ENCODE results near the gene VSNL1.
"Not testable (repeated sequence)": the region's sequence is repeated elsewhere in the genome, so short reads cannot be mapped to it uniquely, and the experiment has no call there.

The VSNL1 gene

DNA sequence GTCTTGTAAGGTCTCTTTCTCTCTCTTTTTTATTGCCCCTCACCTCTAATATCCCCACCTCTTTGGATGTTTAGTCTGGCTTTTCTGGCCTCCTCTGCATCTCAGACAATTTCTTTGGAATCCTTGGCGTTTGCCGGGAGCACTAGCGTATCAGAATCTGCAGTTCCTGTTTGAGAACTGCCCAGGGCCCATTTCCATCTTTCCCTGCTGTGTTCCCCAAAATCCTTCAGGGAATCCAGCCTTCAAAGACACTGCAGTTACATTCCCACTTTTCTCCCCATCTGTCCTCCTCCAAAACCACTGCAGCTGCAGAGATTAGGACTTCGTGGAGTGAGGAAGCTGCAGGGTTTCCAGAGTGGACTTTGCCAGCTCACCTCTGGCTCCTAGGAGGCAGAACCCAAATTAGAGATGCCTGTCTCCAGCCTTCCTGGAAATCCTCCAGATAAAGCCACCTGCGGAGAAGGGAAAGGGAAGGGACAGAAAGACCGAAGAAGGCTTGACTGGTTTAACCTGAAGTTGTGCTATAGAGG lies 2.7 kb downstream of the VSNL1 start:
- DNase-seq: peak in 1 of 2 experiments; percentile 15

DNA sequence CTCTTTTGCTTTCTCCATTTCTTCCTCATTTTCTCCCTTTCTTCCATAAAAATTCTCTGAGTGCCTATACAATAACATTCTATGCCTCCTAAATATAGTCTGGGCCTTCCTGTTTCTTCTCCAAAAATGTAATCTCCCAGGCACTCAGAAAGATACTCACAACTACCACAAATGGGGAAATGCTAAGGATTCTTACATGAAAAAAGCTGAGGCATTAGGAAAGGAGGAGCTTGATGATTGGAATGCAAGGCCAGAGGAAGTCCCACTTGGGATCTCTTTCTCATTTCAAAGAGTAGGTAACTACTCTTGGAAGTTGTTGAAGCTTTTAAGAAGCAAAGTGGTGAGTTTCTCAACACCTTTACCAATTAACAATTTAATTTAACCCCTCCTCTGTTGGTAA lies 3.4 kb downstream of the VSNL1 start:
- no peak for DNase-seq

DNA sequence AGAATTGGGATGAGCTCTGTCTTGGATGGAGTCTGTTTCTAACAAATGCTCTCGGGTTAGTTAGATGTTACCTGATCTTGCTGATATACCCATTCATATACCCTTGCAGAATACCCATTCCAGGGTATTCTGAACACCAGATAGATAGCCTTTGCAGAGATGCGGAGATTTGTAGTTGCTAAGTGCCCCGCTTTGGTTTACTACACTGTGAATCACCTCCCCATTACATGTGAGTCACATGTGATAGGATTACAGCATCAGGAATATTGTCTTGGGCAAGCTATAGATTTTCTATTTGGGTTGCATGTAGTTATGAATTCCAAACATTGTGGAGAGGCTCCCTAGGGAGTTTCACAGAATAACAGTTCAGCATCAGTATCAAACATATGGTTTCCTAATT lies 3.8 kb downstream of the VSNL1 start:
- peak in 1 of 2 experiments; percentile 22 for DNase-seq

DNA sequence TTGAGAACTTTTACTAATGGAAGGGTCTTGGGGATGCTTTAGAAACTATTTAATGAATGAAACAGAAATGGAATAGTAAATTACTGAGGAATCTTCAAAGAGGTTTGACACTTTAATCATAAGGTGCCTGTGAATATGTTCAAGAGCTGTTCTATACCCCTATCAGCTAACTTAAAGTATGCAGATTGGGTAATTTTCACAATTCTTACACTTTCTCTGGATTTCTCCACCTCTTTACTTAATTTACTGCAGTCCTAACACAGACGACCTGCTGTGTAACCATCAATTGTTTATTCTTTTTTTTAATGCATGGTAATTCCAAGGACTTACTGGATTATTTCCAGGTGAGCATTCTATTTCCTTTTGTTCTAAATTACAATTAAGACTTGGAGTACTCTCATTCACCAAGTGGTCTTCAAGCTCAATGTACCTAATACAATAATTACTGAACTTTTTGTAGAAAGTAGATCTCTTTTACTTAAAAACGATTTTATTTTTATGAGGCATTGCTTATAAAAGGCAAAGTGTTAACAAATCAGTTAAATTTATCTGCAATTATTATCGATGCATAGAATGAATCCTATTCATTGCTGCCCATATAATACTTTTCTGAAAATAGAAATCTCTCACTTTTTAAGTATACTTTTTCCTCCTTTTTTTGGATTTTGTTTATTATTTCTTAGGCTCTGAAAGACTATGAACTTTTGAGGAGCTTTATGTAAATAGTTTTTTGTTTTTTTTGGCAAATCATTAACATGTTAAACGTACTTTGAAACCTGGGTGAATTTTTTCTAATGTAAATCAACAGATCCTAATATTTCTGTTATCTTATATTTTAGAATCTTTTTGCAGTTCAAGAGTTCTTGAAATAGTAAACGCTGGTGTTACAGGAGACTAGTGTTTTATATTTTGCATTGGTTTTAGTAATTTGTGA lies 5.5 kb downstream of the VSNL1 start:
- no peak for DNase-seq

DNA sequence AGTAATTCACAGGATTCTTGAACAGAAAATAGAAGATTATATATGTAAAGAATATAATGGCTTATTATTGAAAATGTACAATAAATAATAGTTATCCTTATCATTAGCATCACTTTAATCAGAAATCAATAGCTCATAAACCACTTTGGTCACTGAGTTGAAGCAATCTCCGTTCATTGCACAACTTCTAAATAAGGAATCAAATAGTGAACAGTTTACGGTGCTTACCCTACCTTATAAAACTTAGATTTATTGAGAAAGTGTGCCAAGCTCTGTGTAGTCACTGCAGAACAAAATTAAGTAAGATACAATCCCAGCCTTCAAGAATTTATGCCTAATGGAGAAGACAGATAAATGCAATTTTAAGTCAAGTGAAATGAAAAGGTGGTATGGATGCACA lies 6.7 kb downstream of the VSNL1 start:
- DNase-seq: no peak

DNA sequence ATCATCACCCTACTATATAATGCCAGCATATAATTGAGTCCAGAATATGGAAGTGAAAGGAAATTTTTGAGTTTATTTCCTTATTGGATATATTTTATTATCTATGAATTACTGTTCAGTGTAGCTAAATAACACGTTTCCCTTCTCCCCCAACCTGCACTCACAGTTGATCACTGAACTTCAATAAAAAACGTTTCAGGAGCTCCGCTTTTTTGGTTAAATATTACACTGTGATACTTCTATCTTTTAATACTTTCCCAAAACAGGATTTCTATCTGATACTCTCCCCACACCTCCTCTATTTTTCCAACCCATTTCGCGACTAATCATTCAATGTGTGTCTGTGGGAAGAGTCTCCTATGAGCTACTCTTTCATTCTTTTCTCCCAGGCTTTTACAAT lies 7.2 kb downstream of the VSNL1 start:
- DNase-seq: no peak

DNA sequence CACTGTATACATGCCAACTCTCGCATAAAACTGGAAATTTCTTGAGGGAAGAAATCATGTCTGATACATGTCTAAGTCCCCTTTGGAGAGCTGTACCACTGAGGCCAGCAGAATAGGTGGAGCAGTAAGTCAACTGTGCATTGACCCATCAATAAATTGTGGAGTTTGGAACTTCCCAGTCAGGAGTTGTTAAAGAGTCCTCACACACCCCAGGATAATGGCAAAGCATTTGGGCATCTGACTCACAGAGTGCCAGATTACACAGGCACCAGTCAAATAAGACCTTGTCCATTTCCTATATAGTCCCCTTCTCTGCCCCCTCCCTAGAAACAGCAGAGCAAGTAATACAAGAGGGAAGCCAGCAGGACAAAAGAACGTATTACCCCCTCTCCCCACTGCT lies 10.4 kb downstream of the VSNL1 start:
- DNase-seq: no peak

DNA sequence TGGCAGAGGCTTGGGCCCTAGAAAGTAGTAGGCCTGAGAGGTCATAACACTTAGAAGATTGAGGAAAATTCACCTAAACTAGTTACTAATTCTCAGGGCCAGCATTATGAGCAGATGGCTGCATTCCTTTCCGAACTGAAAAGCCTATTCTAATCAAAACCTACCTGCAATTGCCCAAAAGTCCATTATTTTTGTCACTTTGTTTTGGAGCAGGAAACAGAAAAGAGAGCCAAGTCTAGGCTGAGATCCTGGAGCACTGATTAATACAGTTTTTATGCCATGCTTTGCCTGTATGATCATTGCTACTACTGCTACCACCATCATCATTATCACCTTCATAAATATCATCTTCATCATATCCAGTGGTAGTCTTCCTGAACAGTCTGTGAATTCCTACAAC lies 14.7 kb downstream of the VSNL1 start:
- no peak for DNase-seq

DNA sequence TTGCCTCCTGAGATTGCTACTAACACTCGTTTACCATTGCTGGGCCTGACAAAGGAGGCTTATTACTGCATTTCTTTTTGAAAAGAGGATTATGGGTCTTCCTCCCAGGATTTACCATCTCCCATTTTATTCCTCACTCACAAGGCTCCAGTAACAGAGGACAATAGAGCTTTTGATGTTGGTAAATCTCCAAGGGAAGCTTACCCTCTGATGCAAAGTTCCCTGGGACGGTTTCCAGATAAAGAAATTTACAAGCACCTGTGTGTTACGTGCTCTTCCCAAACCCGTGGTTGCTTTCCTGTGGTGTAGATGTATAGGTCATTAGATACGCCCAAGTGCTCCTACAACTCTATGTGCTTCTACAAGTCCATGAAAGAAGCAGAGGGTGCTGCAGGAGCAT lies 17.1 kb downstream of the VSNL1 start:
- DNase-seq: no peak

DNA sequence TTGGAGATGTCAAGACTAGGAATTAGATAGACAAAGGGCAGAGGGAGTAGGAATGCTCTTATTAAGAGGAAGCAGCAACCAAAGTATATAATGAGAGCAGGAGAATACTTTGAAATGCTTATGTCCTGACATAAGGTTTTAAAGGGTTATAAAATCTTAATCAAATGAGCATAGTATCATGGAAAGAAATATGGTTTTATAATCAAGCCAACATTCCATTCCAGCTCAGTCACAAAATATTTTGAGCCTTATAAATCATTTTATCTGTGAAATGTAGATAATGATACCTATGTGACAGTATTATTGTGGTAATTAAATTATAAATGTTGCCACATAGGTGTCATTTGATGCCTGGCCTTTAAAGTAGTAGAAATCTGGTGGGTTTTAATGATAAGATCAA lies 17.6 kb downstream of the VSNL1 start:
- DNase-seq: no peak

DNA sequence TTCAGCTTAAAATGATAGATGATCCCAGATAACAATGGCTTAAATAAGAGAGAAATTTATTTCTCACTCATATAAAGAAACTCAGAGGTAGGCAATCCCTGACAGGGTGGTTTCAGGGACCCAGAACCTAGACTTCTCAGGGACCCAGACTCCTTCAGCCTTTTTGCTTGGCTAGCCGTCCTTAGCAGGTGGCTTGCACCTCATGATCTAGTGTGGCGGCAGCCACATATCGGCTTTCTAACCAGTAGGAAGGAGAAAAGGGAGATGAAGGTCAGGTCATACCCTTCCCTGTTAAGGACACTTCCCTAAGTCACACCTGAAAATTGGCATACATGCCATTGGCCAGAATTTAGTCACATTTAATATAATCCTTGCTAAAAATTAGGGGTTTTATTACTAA lies 18.4 kb downstream of the VSNL1 start:
- no peak for DNase-seq

DNA sequence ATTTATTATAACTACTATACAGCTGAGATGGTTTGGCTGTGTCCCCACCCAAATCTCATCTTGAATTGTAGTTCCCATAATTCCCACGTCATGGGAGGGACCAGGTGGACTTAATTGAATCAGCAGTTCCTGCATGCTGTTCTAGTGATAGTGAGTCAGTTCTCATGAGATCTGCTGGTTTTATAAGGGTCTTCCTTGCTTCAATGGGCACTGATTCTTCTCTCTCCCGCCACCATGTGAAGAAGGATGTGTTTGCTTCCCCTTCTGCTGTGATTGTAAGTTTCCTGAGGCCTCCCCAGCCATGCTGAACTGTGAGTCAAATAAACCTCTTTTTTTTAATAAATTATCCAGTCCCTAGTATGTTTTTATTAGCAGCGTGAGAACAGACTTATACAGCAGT lies 25.2 kb downstream of the VSNL1 start:
- DNase-seq: not testable (repeated sequence)

DNA sequence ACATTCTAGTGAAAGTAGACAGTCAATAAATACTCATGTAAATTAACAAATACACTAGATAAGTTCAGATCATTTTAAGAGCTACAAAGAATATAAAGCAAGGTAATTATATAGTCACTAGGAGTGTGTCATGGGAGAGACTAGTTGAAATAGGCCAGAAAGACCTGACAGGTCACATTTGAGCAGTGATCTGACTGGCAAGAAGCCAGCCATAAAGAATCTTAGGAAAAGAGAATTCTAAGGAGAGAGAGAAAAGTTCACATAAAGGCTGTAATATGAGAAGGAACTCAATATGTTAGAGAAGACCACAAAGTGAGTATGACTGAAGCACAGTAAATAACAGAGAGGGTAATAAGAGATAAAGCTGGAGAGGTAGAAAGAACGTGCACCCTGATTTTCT lies 31.2 kb downstream of the VSNL1 start:
- no peak for DNase-seq

DNA sequence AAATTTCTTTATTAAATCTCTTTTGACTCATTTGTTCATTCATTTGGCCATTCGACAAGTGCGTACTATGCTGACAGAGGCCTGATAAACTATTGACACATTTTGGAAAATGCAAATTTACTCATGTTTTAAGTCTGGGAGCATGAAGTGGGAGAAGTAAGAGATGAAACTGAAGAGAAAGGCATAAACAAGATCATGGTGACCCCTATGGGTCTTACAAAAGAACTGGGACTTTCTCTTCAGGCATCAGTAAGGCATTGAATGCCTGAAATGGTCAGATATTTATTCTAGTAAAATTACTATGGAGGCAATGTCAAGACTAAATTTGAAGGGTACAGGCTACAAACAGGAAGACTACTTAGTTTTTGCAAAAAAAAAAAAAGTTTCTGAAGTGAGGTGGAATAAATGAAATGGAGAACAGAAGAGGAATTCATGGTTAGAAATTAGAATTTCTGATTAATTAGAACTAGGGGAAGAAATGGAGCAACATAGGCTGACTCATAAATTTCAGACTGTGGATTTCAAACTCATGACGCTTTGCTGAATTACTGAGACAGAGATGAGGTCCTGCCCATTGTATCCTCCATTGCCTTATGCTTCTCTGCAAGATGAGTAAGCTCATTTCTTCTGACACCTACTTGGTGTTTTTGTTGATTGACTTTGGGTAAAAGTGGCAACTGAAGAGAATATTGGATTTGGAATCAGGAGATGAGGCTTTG lies 32.7 kb downstream of the VSNL1 start:
- peak in 1 of 2 experiments; percentile 12 for DNase-seq

DNA sequence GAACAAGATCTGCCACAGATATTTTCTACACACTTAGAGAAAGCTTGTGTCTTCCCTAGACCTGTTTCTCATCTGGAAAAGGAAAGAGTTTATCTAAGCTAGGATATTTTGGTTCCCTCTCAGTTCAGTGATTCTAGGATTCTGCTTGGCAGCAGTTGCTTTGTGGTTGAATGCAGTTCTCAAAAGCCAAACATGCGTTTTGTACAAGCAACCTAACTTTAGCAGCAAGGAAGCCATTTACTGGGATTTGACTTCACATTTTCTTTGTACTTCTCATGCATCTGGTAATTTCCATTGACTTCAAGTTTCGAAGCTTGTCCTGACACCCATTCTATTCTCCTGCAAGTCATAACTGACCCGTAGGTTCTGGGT lies 33.3 kb downstream of the VSNL1 start:
- DNase-seq: no peak

DNA sequence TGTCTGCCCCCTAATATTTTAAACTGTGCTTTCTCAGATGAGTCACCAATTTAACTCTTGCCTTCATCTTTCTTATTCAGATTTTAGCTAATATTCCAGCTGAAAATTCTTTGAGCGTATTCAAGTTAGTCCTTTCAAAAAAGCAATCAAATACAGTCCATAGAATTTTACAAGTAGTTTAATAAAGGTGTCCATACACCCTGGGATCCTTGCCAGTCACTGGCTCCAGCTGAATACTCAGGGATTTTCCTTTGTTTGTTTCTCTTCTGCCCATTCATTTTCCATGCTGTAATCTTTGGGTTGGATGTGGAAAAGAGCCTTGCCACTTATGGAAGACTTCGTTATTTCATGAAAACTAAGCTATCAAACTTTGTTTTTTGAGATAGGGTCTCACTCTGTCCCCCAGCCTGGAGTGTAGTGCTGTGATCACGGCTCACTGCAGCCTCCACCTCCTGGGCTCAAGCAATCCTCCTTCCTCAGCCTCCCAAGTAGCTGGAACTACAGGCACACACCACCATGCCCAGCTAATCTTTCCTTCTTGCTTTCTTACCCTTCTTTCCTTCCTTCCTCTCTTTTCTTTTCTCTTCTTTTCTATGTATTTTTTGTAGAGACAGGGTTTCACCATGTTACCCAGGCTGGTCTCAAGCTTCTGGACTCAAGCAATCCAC lies 34.0 kb downstream of the VSNL1 start:
- no peak for DNase-seq

DNA sequence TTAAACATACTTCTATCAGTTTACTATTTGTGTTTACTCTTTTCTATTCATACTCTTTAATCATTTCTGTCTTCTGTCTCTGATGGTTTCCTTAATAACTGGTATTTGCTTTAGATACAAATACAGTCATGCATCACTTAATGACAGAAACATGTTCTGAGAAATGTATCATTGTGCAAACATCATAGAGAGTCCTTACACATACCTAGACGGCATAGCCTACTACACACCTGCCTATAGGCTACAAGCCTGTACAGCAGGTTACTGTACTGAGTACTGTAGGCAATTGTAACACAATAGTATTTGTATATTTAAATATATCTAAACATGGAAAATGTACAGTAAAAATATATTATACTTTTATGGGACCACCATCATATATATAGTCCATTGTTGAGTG lies 36.3 kb downstream of the VSNL1 start:
- DNase-seq: no peak

DNA sequence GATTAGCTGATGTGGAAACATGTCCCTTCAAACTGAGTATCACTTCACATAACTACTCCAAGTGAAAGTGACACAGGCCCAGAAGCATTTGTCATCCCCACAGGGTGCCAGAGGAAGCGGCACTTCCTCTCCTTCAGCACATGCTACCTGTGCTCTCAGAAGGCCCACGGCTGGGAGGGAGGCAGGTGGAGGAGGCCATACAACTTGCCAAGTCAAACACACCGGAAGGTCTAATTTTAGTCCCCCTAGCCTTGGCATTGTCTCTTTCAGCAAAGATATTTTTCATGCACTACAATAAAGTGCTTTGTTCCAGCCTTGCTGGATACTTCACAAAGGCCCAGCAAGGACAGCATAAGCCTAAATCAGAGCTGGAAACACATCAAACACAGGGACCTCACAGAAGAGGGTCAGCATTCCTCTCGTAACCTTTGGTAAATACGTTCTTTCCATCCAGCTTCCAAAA lies 38.0 kb downstream of the VSNL1 start:
- DNase-seq: no peak

DNA sequence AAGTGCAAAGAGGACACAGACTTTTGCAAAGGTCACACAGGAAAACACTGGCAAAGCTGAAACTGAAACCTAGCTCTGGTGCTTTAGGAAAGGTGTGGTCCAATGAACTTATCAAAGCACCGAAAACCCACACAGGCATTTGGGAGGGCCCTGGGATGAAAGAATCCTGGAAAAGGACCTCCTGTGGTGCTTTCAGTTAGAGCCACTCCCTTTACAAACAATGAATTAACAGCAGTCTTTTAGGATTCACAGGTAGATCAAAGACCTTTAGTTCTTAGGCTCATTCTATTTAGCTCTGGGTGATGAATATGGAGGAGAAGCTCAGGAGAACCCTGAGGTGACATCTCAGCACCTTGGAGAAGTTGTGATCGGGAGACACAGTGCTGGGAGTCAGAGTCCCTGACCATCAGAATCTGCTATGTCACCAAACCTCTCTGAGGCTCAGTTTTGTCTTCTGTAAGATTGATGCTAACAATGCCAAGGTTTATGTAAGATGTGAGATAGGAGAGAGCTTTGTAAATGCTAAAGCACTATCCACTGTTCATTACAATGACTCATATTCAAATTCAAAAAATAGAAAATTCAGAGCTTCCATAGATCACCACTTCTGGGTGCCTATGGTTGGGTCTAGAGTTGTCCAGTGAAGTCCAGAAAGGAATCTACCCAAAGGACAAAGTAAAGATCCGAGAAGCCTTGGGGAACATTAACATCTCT lies 39.3 kb downstream of the VSNL1 start:
- no peak for DNase-seq

DNA sequence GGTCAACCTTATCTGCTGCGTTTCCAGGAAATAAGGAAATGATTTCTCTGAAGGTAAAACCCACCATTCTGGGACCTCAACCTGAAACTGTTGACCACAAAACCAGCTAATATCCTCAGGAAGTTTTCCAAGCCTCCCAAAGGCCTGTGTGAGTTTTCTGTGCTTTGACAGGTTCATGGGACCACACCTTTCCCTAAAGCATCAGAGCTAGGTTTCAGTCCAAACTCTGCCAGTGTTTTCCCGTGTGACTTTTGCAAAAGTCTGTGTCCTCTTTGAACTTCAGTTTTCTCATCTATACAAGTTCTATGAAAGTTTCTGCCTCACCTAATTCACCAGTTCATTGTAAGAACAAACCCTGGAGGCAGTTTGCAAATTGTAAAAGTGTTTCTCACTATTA lies 39.8 kb downstream of the VSNL1 start:
- DNase-seq: no peak

DNA sequence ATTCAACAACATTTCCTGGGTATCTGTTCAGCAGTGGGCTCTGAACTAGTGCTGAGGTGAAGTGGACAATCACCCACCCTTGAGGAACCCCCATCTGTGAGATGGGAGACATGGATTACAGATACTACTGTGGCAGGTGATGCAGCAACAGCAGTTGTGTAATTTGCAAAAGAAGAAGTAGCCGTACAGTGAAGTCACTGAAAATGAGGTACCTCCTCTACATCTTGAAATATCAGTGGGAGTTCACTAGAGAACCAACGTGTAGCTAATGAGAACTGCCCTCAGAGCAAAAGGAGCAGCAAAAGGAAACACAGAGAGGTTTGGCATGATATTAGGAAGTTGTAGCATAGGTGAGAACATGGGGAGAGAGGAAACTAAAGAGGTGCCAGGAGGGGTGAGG lies 41.3 kb downstream of the VSNL1 start:
- DNase-seq: no peak

DNA sequence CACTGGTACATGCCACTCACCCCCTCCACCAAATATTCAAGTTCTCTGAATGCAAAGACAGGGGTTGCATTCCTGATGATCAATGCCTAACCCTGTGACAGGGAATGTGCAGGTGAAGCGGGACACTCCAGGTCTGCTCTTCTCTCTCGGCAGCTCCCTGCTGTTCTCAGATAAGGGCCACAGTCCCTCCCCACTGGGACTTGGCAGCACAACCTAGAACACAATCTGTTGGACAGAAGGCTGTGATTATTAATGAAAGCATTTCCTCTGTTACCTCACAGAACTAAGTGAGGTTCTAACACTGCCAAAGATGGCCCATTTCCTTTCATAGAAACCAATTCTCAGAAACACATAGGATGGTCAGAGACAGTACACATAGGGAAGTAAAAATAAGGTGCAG lies 42.7 kb downstream of the VSNL1 start:
- DNase-seq: peak; percentile 7 to 69

DNA sequence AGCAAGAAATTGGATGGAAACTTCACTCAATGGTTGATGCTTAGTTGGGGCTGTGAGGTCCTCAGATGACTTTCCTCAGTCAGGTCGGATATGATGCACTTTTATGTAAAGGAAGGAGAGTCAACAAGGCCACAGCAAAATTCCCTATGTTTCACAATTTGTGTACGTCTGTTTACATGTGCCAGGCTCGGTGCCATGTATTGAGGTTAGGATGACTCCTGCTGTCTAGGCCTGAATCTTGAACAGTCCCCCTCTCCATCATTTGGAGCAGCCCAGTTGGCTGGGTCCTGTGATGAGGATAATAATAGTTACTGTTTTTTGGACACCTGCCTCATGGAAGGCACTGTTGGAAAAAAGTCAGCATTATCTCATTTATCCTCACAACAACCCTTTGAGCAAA lies 43.1 kb downstream of the VSNL1 start:
- peak in 1 of 2 experiments; percentile 58 for DNase-seq
